SU-DHL-6 (cell line): Measurements from ENCODE around the gene NPR3.

ENCODE experiments used
- H2AFZ ChIP-seq: fragments of 200-600 bp; sonication (generic); 2 replicates; pipeline ENCODE4 v1.6.1; 2014; ENCODE audit warnings: low read depth, mild to moderate bottlenecking, moderate library complexity, mixed read lengths, antibody characterized with exemption, low read length; ENCODE audit not compliant: severe bottlenecking
- H3F3A ChIP-seq: fragments of 200-600 bp; shearing (Covaris generic); 2 replicates; pipeline ENCODE4 v1.6.0; 2016; ENCODE audit warnings: antibody characterized with exemption, mild to moderate bottlenecking; ENCODE audit not compliant: insufficient read depth
- H3K27ac ChIP-seq: fragments of 200-600 bp; sonication (generic); 2 replicates; pipeline ENCODE4 v1.5.1; 2016; ENCODE audit warnings: low read depth, mild to moderate bottlenecking, low read length, moderate library complexity, mixed read lengths
- H3K27me3 ChIP-seq: fragments of 200-600 bp; sonication (generic), shearing (Covaris generic); 2 replicates; pipeline ENCODE4 v1.6.0; 2014; ENCODE audit warnings: mild to moderate bottlenecking, low read length
- H3K36me3 ChIP-seq: fragments of 200-600 bp; sonication (generic); 2 replicates; pipeline ENCODE4 v1.6.1; 2014; ENCODE audit warnings: mild to moderate bottlenecking, low read length, mixed read lengths
- H3K4me2 ChIP-seq: fragments of 300-600, 200-600 bp; shearing (Covaris generic), sonication (generic); 2 replicates; pipeline ENCODE4 v1.6.0; 2014; ENCODE audit warnings: low read length, low read depth, mild to moderate bottlenecking; ENCODE audit not compliant: poor library complexity, severe bottlenecking
- H3K4me3 ChIP-seq: fragments of 200-600 bp; sonication (generic); 2 replicates; pipeline ENCODE4 v1.5.1; 2014; ENCODE audit warnings: antibody characterized with exemption, low read length, mild to moderate bottlenecking, mixed read lengths; ENCODE audit not compliant: insufficient read depth, poor library complexity, severe bottlenecking
- H3K79me2 ChIP-seq: fragments of 200-600 bp; sonication (generic); 2 replicates; pipeline ENCODE4 v1.6.1; 2014; ENCODE audit warnings: mild to moderate bottlenecking, low read length, moderate library complexity; ENCODE audit not compliant: insufficient read depth
- H3K9ac ChIP-seq: fragments of 200-600 bp; sonication (generic); 2 replicates; pipeline ENCODE4 v1.7.0; 2014; ENCODE audit warnings: mild to moderate bottlenecking, low read length
- H3K9me2 ChIP-seq: fragments of 200-600 bp; sonication (generic); replicated peaks from 2 replicates; pipeline ENCODE4 v1.6.1; 2014; ENCODE audit warnings: low read length; ENCODE audit not compliant: insufficient read depth
- H3K9me3 ChIP-seq: fragments of 200-600 bp; sonication (generic); 2 replicates; pipeline ENCODE4 v1.6.1; 2014; ENCODE audit warnings: low read length, mixed read lengths; ENCODE audit not compliant: insufficient read depth
- H4K20me1 ChIP-seq: fragments of 200-600 bp; sonication (generic); 2 replicates; pipeline ENCODE4 v1.6.1; 2014; ENCODE audit warnings: low read depth, mild to moderate bottlenecking, antibody characterized with exemption, low read length, moderate library complexity, mixed read lengths
- CTCF ChIP-seq: fragments of 200-600 bp; sonication (generic); IDR thresholded peaks from one replicate; pipeline ENCODE4 v1.5.1; 2017; ENCODE audit warnings: antibody characterized with exemption, mild to moderate bottlenecking, low read length, moderate library complexity; ENCODE audit not compliant: insufficient read depth, poor library complexity, severe bottlenecking
- EZH2phosphoT487 ChIP-seq: fragments of 200-600 bp; sonication (generic), shearing (Covaris generic); conservative IDR thresholded peaks from 2 replicates; pipeline ENCODE4 v1.6.1; 2018; ENCODE audit warnings: mild to moderate bottlenecking, antibody characterized with exemption, low read length, moderate library complexity, mixed read lengths

NPR3 gene

GRCh38 chr5:32753051-32753450 lies 41.9 kb downstream of the NPR3 start:
- Histone ChIP-seq H4K20me1 (no peaks in the 10 kb centered on the region), H3K27me3 (no peaks in the 10 kb centered on the region), H2AFZ (no peak overlapping the region), H3K9ac (no peak overlapping the region), H3K36me3 (no peaks in the 10 kb centered on the region), H3K4me2 (no peak overlapping the region), H3K4me3 (no peak overlapping the region), H3K9me2 (no peaks in the 10 kb centered on the region), H3K79me2 (no peaks in the 10 kb centered on the region), H3K27ac (no peak overlapping the region), H3K9me3 (no peaks in the 10 kb centered on the region), H3F3A (no peaks in the 10 kb centered on the region)
- TF ChIP-seq CTCF (no peak), EZH2phosphoT487 (no peak)

GRCh38 chr5:32753765-32754164 lies 42.6 kb downstream of the NPR3 start:
- Histone ChIP-seq H3K79me2 (no peaks in the 10 kb centered on the region), H3K9me2 (no peaks in the 10 kb centered on the region), H3K4me3 (no peak overlapping the region), H3F3A (no peaks in the 10 kb centered on the region), H3K27ac (no peak overlapping the region), H3K9ac (no peak overlapping the region), H3K9me3 (no peaks in the 10 kb centered on the region), H3K36me3 (no peaks in the 10 kb centered on the region), H4K20me1 (no peaks in the 10 kb centered on the region), H3K27me3 (no peaks in the 10 kb centered on the region), H2AFZ (no peak overlapping the region), H3K4me2 (no peak overlapping the region)
- no peak for TF ChIP-seq EZH2phosphoT487
- TF ChIP-seq CTCF = no peak

- no peaks in the 10 kb centered on the region for H3K36me3 ChIP-seq
- no peaks in the 10 kb centered on the region for H3F3A ChIP-seq
- H3K9me2 ChIP-seq = no peaks in the 10 kb centered on the region
- H4K20me1 ChIP-seq = no peaks in the 10 kb centered on the region
- H3K9ac ChIP-seq = no peak overlapping the region
- H3K27ac ChIP-seq = no peak overlapping the region
- TF ChIP-seq CTCF (no peak), EZH2phosphoT487 (no peak)
- H2AFZ ChIP-seq = no peak overlapping the region
- H3K79me2 ChIP-seq = no peaks in the 10 kb centered on the region
- H3K27me3 ChIP-seq = no peaks in the 10 kb centered on the region
- no peaks in the 10 kb centered on the region for H3K9me3 ChIP-seq
- no peak overlapping the region for H3K4me2 ChIP-seq
- H3K4me3 ChIP-seq = no peak overlapping the region
These were observed 43.2 kb downstream of the NPR3 start for GRCh38 chr5:32754284-32754683.

- Histone ChIP-seq H3K9me2 (no peaks in the 10 kb centered on the region), H4K20me1 (no peaks in the 10 kb centered on the region), H3K36me3 (no peaks in the 10 kb centered on the region), H3K4me2 (no peak overlapping the region), H3K9ac (no peak overlapping the region), H3F3A (no peaks in the 10 kb centered on the region), H2AFZ (no peak overlapping the region), H3K27me3 (no peaks in the 10 kb centered on the region), H3K79me2 (no peaks in the 10 kb centered on the region), H3K27ac (no peak overlapping the region), H3K9me3 (no peaks in the 10 kb centered on the region), H3K4me3 (no peak overlapping the region)
- TF ChIP-seq EZH2phosphoT487 = no peak
- no peak for TF ChIP-seq CTCF
These were observed 49.0 kb downstream of the NPR3 start for GRCh38 chr5:32760091-32760509.
